Astrocyte of the spinal cord (primary cell): ENCODE results near the gene CEP170B.

ENCODE experiments used
- DNase-seq: peaks from one replicate; pipeline ENCODE4 v3.0.0; 2011; ENCODE audit warnings: low read depth, low spot score
- H3K4me3 ChIP-seq: 2 replicates; pipeline ENCODE4 v1.5.1; 2011; ENCODE audit warnings: low read depth, mild to moderate bottlenecking, low read length, moderate library complexity
- CTCF ChIP-seq: IDR thresholded peaks from 2 replicates; pipeline ENCODE4 v1.5.1; 2012; ENCODE audit warnings: low read depth, mild to moderate bottlenecking, low read length, inconsistent platforms
- in situ Hi-C: cut with HindIII; loops from 2 replicates; pipeline ENCODE4 v1.10.0; 2017; ENCODE audit warnings: low sequenced_read_pairs

The CEP170B gene

GRCh38 chr14:104925214-104925854 is 60.3 kb downstream of the CEP170B start:
- no peak overlapping the region for H3K4me3 ChIP-seq
- in situ Hi-C loops, result no loop called here
- no peak for DNase-seq

GRCh38 chr14:104925855-104926609 is 61.0 kb downstream of the CEP170B start:
- in situ Hi-C loops, result no loop called here
- no peak for TF ChIP-seq CTCF
- no peak for DNase-seq
- H3K4me3 ChIP-seq, result no peak overlapping the region

More at GRCh38 chr14:104925214-104925854, 60.3 kb downstream of the CEP170B start:
- no peak for TF ChIP-seq CTCF

GRCh38 chr14:104926619-104927431 is 61.8 kb downstream of the CEP170B start:
- DNase-seq, result no peak
- in situ Hi-C loops, result no loop called here
- H3K4me3 ChIP-seq, result no peak overlapping the region
- peak; percentile 5 for TF ChIP-seq CTCF

- no peak for DNase-seq
- in situ Hi-C loops, result no loop called here
- H3K4me3 ChIP-seq, result no peak overlapping the region
- TF ChIP-seq CTCF, result no peak
These were observed 62.4 kb downstream of the CEP170B start for GRCh38 chr14:104927432-104927816.

GRCh38 chr14:104927901-104928300 is 62.8 kb downstream of the CEP170B start:
- H3K4me3 ChIP-seq, result no peak overlapping the region
- in situ Hi-C loops, result no loop called here
- no peak for DNase-seq
- TF ChIP-seq CTCF, result no peak

GRCh38 chr14:104928391-104929133 is 63.5 kb downstream of the CEP170B start:
- no peak for TF ChIP-seq CTCF
- in situ Hi-C loops, result no loop called here
- H3K4me3 ChIP-seq, result no peak overlapping the region
- DNase-seq, result no peak
